ENCODE data around the gene EPOP.
A peak's percentile ranks its signal among the peaks of the same experiment; 100 is the strongest.

The EPOP gene

DNA sequence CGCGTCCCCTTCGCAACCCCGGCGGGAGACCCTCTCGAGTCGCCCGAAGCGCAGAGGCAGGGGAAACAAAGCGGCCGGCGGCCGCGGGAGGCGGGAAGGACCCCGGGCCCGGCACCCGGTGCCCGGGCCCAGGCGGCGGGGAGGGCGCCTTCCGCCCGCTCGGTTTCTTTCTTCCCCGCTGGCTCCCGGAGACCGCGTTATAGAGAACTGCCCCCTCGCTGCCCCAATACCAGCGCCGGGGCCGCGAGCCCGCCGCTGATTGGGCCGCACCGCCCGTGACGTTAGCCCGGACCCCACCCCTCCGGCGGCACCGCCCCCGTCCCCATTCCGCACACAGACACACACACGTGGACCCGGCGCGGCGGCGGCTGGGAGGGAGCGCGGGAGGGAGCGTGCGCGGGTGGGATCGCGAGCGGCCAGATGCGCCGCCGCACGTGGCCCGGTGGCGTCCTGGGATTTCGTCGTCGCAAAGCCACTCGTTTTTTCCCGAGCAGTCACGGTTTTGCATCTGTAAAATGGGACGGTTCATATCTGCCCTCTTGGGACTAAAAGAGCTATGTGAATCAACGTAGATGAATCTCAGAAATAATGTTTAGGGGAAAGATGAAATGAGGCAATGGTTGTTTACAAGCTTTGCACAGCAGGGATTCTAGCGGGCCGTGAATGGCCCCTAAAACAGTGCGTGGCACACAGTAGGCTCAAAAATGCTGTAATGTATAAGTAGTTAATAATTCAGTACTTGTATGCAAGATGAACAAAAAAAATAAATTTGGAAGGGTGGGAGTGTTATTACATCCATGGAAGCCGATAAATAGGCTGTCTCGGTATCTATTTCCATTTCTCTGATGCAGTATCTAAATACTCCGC lies at the start of gene EPOP:
TSS of gene EPOP (minus strand) at position 209 of the 867 bp plus-strand sequence. CDS start 462 bp downstream, outside the sequence.
- DNase-seq (ENCODE audit: low read depth in 2 of 2), result peak; percentile 59 to 72

- no peak for DNase-seq (ENCODE audit: low read depth in 2 of 2)
These were observed 47.0 kb upstream of the EPOP start for GRCh38 chr17:38721802-38722201.

DNA sequence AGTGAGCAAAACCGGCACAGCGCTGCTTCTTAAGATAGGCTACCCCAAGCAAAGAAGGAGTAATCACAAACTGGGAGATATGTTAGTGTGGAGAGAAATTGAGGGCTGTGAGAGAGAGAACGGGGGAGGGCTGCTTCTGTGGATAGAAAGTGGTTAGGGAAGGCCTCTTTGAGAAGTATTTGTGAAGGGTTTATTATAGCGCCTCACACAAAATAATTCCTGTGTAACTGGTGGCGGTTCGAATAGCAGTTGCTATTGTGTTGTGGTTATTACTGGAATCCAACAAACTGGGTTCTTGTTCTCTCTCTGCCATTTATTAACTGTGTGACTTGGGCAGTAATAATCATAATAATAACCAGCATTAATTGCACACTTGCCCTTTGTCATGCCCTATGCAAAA lies 46.2 kb upstream of the EPOP start:
- no peak for DNase-seq (ENCODE audit: low read depth in 2 of 2)

DNA sequence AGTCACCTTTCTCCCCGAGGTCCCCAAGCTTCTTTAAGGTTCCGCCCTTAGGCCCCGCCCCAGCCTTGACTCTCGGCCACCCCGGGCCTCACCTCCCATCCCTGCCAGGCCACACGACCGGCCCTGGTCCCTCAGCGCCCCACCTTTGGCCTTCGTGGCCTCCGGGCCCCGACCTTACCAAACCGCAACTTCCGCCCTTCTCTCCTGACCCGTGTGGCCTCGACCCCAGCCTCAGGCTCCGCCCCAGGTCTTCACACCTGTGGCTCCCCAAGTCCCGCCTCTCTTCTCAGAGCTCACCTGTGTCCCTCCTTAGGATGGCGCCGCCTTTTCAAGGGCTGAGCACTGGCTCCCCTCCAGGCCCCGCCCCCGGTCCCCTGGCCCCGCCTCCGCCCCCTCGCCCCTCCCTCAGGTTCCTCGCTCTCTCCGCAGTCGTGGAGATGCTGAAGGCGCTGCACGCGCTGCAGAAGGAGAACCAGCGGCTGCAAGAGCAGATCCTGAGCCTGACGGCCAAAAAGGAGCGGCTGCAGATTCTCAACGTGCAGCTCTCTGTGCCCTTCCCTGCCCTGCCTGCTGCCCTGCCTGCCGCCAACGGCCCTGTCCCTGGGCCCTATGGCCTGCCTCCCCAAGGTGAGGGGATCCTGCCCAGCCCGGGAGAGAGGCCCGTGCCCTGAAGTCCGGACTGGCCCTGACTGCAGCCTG lies 45.3 kb upstream of the EPOP start:
- DNase-seq (ENCODE audit: low read depth in 2 of 2), result no peak

- DNase-seq (ENCODE audit: low read depth in 2 of 2), result no peak
These were observed 44.7 kb upstream of the EPOP start for GRCh38 chr17:38719289-38719942.

GRCh38 chr17:38717139-38717745 lies 42.5 kb upstream of the EPOP start:
- no peak for DNase-seq (ENCODE audit: low read depth in 2 of 2)

DNA sequence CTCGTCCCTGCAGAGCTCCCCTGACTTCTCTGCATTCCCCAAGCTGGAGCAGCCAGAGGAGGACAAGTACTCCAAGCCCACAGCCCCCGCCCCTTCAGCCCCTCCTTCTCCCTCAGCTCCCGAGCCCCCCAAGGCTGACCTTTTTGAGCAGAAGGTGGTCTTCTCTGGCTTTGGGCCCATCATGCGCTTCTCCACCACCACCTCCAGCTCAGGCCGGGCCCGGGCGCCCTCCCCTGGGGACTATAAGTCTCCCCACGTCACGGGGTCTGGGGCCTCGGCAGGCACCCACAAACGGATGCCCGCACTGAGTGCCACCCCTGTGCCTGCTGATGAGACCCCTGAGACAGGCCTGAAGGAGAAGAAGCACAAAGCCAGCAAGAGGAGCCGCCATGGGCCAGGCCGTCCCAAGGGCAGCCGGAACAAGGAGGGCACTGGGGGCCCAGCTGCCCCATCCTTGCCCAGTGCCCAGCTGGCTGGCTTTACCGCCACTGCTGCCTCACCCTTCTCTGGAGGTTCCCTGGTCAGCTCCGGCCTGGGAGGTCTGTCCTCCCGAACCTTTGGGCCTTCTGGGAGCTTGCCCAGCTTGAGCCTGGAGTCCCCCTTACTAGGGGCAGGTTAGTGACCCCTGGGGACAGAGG lies 41.7 kb upstream of the EPOP start:
- DNase-seq (ENCODE audit: low read depth in 2 of 2), result no peak

GRCh38 chr17:38715216-38715943 lies 40.6 kb upstream of the EPOP start:
- DNase-seq (ENCODE audit: low read depth in 2 of 2), result no peak

DNA sequence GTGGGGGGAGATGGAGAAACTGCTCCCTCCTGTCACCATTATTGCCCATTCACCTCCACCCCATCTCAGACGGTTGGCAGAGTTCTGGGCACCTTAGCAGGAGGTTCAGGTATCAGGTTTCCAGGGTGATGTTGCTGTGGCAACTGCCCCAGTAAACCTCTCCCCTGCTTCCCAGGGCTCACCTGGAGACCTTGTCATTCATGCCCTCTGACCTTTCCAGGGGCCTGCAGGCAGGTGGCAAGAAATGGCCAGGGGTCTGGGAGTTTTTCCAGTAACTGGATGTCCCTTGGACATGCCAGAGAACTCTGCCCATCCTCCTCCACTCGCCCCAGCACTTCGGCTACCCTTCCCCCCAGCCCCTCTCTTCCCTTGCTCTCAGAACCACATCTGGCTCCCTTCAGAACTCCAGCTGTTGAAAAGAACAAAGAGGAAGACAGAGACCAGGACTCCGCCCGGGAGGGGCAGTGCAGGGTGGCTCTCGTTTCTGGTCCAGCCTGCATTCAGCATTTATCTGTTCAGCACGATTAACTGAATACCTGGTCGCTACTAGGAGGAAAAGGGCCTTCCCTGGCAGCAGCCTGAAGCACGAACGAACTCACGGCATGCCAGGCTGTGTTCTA lies 38.8 kb upstream of the EPOP start:
- DNase-seq (ENCODE audit: low read depth in 2 of 2), result no peak

DNA sequence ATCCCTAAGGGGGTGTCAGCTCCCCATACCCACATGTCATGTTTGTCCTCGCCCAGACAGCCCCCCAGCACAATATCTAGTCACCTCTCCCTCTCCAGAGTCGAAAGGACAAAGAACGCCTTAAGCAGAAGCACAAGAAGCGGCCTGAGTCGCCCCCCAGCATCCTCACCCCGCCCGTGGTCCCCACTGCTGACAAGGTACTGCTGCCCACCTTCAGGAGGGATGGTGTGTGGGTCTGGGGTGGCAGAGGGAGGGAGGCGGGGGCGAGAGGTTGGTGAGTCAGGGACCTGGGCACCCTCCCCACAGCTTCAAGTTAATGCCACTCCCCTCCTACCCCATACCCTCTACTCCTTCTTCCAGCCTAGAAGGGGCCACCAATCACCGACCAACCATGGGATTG lies 37.8 kb upstream of the EPOP start:
- no peak for DNase-seq (ENCODE audit: low read depth in 2 of 2)

DNA sequence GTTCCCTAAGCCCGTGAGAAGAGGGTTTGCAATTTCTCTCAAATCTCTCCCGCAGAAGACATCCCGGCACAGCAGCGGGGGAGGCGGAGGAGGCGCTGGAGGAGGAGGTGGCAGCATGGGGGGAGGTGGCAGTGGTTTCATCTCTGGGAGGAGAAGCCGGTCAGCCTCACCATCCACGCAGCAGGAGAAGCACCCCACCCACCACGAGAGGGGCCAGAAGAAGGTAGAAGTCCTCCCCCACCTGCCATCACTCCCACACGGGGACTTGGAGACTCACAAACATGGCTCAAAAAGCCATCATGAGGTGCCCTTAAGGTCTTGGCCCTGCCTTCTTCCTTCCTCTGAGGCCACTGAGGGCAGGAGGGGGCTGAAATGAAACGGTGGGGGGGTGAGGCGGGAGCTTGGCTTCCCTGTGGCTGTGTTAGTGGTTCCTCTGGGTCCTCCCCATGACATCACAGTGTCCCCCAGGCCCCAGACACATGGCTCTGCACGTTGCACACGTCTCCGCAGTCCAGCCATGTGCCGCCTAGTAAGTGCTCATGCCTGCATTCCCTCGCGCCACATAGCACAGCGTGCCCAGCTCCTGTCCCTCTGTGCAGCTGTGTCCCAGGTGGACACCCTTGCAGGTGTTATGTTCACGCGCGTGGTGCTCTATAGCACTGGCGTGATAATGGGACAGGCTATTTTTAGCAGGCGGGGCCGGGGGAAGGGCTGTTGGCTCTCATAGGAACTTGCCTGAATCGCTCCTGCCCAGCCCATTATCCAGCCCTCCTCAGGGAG lies 37.2 kb upstream of the EPOP start:
- no peak for DNase-seq (ENCODE audit: low read depth in 2 of 2)

DNA sequence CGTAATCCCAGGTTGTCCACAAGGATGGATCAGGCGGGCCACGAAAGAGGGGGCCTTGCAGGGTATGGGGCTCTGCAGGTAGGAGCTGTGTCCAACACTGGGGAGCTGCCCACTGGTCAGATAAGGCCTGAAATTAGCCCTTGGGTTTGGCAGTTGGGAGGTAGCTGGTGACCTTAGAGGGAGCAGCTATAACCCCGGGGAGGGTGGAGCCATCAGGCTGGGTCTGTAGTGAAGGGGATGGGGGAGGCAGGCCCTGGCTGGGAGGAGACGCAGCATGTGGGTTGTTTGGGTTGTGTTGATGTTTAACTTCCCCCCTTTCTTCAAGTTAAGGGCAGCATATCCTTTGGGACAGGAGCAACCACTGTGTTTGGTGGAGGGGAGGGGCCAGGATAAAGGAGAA lies 36.2 kb upstream of the EPOP start:
- no peak for DNase-seq (ENCODE audit: low read depth in 2 of 2)

GRCh38 chr17:38710604-38710962 lies 35.8 kb upstream of the EPOP start:
- no peak for DNase-seq (ENCODE audit: low read depth in 2 of 2)

GRCh38 chr17:38709864-38710603 lies 35.3 kb upstream of the EPOP start:
- no peak for DNase-seq (ENCODE audit: low read depth in 2 of 2)

DNA sequence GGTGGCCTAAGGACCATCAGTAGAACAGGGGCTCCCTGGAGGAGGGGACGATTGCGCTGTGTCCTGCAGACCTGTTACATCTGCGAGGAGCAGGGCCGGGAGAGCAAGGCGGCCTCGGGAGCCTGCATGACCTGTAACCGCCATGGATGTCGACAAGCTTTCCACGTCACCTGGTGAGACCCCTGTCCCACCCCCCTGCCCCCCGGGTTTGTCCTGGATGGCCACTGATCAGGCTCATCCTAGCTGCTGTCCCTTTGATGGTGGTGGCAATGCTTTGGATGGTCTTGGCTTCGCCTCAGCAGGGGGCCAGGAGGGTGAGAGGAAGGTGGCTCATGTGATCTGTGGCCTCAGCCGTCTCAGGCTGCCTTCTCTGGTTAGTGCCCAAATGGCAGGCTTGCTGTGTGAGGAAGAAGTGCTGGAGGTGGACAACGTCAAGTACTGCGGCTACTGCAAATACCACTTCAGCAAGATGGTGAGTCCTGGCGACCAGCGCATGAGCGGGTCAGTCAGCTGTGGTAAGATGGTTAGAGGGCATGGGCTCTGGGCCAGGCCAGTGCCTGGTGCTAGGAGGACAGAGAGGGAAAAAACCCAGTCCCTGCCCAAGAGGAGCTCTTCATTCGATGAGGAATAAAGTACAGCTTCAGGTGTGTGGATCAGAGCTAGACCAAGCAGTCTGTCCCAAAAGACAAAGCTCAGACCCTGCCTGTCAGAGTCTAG lies 34.5 kb upstream of the EPOP start:
- no peak for DNase-seq (ENCODE audit: low read depth in 2 of 2)

DNA sequence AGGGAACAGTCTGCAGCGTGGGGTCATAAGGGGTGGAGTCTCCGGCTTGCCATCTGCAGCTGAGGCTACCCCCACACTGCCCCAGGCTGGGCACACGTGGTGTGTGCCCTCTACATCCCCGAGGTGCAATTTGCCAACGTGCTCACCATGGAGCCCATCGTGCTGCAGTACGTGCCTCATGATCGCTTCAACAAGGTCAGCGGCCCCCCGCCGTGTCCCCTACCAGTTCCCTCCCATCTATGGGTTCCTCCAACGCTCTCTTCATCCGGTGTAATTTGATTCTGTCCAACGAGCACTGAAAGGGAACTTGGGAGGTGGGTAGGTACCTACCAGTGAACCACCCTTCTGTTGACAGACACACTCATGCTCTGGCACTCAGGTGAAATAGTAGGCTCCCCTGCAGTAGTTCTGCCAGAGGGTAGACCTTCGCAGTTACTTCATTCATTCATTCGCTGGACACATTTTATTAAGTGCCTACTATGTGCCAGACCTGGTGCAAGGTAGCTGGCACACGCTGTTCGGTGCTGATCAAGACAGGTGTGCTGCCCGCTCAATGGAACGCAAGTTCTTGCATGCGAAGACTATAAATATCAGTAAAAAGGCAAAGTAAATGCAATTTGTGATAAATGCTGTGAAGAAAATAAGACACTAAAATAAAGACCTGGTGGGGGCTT lies 33.1 kb upstream of the EPOP start:
- no peak for DNase-seq (ENCODE audit: low read depth in 2 of 2)

DNA sequence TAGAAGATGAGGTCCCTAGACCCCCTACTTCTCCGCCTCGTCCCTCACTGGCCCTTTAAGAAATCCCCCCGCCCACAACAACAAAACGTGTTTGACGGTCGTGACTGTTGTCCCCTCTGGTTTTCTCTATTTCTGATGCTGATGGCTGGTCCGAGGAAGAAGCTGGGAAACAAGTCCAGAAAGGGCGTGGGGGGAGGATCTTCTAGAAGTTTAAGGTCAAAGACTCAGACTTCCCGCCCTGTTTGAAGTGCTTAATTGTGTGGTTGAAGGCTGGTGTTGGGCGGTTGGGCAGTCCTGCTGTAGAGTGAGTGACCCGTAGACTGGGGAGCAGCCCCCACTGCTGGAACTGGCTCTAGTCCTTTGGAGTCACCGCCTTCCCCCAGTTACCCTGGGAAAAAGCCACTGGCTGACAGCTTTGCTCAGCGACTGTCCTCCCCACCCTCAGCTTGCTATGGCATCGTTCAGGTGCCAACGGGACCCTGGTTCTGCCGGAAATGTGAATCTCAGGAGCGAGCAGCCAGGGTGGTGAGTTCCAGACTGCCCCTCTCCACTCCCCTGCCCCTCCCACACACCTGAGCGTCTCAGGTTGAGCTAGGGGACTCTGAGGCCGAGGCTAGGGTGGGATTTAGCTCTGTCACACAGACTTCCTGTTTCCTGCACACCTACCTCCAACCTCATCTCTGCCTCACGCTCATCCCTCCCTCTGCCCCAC lies 31.9 kb upstream of the EPOP start:
- no peak for DNase-seq (ENCODE audit: low read depth in 2 of 2)

Data from stimulated activated CD8-positive, alpha-beta memory T cell treated with anti-CD3 and anti-CD28 coated beads, Interleukin-2, amount 100 ng/mL, for 1 hour (primary cell).